ENCODE data around the gene PDZD2.

Gene PDZD2

DNA sequence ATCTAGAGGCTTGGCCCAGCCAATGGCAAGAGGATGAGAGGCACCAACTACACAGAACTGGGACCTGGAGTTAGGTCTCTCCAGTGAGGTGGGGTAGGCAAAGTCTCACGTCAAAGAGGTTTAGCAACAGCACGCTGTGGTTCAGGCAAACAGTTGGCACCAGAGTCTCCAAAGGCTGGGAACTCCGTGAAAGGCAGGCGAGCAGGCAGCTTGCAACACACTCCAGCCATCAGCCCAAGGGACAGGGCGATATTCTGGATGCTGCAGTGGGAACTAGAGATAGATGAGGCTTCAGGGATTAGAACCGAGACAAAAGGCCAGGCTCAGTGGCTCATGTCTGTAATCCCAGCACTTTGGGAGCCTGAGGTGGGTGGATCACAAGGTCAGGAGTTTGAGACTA is 129.1 kb downstream of the PDZD2 start:
- no peak for DNase-seq (ENCODE audit: low read depth in 1 of 2, low spot score in 1 of 2)
- H3K27ac ChIP-seq (replicated peaks) = no peak overlapping the region
- no peak for TF ChIP-seq POLR2AphosphoS5 (IDR thresholded peaks at IDR 0.05; ENCODE audit: low read depth)
- TF ChIP-seq GABPA (IDR thresholded peaks at IDR 0.05; ENCODE audit: low read depth) = no peak
- no peak for TF ChIP-seq SPI1 (IDR thresholded peaks at IDR 0.05; ENCODE audit: borderline replicate concordance, low read depth)
- TF ChIP-seq, protein P1, sequence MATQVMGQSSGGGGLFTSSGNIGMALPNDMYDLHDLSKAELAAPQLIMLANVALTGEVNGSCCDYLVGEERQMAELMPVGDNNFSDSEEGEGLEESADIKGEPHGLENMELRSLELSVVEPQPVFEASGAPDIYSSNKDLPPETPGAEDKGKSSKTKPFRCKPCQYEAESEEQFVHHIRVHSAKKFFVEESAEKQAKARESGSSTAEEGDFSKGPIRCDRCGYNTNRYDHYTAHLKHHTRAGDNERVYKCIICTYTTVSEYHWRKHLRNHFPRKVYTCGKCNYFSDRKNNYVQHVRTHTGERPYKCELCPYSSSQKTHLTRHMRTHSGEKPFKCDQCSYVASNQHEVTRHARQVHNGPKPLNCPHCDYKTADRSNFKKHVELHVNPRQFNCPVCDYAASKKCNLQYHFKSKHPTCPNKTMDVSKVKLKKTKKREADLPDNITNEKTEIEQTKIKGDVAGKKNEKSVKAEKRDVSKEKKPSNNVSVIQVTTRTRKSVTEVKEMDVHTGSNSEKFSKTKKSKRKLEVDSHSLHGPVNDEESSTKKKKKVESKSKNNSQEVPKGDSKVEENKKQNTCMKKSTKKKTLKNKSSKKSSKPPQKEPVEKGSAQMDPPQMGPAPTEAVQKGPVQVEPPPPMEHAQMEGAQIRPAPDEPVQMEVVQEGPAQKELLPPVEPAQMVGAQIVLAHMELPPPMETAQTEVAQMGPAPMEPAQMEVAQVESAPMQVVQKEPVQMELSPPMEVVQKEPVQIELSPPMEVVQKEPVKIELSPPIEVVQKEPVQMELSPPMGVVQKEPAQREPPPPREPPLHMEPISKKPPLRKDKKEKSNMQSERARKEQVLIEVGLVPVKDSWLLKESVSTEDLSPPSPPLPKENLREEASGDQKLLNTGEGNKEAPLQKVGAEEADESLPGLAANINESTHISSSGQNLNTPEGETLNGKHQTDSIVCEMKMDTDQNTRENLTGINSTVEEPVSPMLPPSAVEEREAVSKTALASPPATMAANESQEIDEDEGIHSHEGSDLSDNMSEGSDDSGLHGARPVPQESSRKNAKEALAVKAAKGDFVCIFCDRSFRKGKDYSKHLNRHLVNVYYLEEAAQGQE (IDR thresholded peaks at IDR 0.05; ENCODE audit: insufficient replicate concordance, low read depth) = no peak
- TF ChIP-seq, protein P2, sequence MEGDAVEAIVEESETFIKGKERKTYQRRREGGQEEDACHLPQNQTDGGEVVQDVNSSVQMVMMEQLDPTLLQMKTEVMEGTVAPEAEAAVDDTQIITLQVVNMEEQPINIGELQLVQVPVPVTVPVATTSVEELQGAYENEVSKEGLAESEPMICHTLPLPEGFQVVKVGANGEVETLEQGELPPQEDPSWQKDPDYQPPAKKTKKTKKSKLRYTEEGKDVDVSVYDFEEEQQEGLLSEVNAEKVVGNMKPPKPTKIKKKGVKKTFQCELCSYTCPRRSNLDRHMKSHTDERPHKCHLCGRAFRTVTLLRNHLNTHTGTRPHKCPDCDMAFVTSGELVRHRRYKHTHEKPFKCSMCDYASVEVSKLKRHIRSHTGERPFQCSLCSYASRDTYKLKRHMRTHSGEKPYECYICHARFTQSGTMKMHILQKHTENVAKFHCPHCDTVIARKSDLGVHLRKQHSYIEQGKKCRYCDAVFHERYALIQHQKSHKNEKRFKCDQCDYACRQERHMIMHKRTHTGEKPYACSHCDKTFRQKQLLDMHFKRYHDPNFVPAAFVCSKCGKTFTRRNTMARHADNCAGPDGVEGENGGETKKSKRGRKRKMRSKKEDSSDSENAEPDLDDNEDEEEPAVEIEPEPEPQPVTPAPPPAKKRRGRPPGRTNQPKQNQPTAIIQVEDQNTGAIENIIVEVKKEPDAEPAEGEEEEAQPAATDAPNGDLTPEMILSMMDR (IDR thresholded peaks at IDR 0.05; ENCODE audit: insufficient read depth, low read length) = no peak
- no peak overlapping the region for H3K4me3 ChIP-seq (replicated peaks; ENCODE audit: insufficient read depth, low read length)
- H3K27me3 ChIP-seq (ENCODE audit: insufficient read depth, poor library complexity, severe bottlenecking) = no peaks in the 10 kb centered on the region

DNA sequence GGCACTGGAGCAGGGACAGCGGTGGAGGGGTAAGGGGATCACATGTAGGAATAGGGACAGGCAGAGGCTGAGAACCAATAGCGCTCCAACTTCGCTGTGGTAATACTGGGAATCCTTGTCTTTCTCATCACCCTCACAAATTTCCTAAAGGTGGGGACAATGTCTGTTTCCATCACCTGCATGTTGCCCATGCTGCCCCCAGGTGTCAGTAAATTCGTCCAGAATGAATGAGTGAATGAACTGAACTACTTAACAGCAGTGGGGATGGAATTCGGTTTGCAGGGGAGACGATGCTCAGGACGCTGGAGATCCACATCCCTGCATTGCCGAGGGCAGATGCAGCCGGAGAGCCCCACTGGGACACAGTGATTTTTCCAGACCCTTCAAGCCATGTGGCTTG is 129.9 kb downstream of the PDZD2 start:
- Histone ChIP-seq H3K27me3 (ENCODE audit: insufficient read depth, poor library complexity, severe bottlenecking) (no peaks in the 10 kb centered on the region), H3K4me3 (replicated peaks; ENCODE audit: insufficient read depth, low read length) (no peak overlapping the region), H3K27ac (replicated peaks) (no peak overlapping the region)
- no peak for DNase-seq (ENCODE audit: low read depth in 1 of 2, low spot score in 1 of 2)
- TF ChIP-seq GABPA (IDR thresholded peaks at IDR 0.05; ENCODE audit: low read depth) = no peak
- TF ChIP-seq POLR2AphosphoS5 (IDR thresholded peaks at IDR 0.05; ENCODE audit: low read depth) = no peak
- TF ChIP-seq SPI1 (IDR thresholded peaks at IDR 0.05; ENCODE audit: borderline replicate concordance, low read depth) = no peak
- TF ChIP-seq, protein P2 (IDR thresholded peaks at IDR 0.05; ENCODE audit: insufficient read depth, low read length) = no peak
- TF ChIP-seq, protein P1 (IDR thresholded peaks at IDR 0.05; ENCODE audit: insufficient replicate concordance, low read depth) = no peak

DNA sequence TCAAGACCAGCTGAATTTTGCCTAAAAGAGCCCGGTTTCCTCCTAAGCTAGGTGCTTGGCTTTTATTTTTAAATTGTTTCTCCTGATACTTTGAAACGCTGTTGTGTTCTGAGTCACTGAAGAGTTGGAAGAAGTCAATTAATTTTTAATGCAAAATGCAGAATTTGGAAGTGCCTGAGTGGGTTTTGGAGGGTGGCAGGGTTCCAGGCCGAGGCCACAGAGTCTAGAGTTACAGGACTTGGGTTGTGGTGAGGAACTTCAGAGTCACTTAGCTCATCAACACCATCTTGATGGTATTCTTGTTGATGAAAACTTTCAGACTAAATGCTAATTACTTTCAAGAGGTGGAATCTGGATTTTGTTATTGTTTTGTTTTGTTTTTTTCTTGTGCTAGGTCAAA is 130.6 kb downstream of the PDZD2 start:
- Histone ChIP-seq H3K27me3 (ENCODE audit: insufficient read depth, poor library complexity, severe bottlenecking) (no peaks in the 10 kb centered on the region), H3K27ac (replicated peaks) (no peak overlapping the region), H3K4me3 (replicated peaks; ENCODE audit: insufficient read depth, low read length) (no peak overlapping the region)
- DNase-seq (ENCODE audit: low read depth in 1 of 2, low spot score in 1 of 2) = no peak
- TF ChIP-seq POLR2AphosphoS5 (IDR thresholded peaks at IDR 0.05; ENCODE audit: low read depth) (no peak), SPI1 (IDR thresholded peaks at IDR 0.05; ENCODE audit: borderline replicate concordance, low read depth) (no peak), GABPA (IDR thresholded peaks at IDR 0.05; ENCODE audit: low read depth) (no peak)
- TF ChIP-seq, protein P1 (IDR thresholded peaks at IDR 0.05; ENCODE audit: insufficient replicate concordance, low read depth) = no peak
- TF ChIP-seq, protein P2 (IDR thresholded peaks at IDR 0.05; ENCODE audit: insufficient read depth, low read length) = no peak

Data from HL-60 (cell line).